Vagina (tissue), 2 donors: ENCODE data around the gene MBNL3. TPM values are rescaled to one million over a fixed set of nuclear protein-coding genes. Genes with fewer than 3 reads are reported as not detected.

Source experiments
- DNase-seq, 2 donors: peaks; one replicate each; pipeline ENCODE4 v3.0.0-alpha.2; 2017; ENCODE audit errors: extremely low spot score in 2 of 2
- H3K27ac ChIP-seq: fragments of 200-600 bp; sonication (generic); one replicate; pipeline ENCODE4 v1.5.1; 2019
- H3K27me3 ChIP-seq: fragments of 200-600 bp; sonication (generic); one replicate; pipeline ENCODE4 v1.5.1; 2019
- H3K36me3 ChIP-seq, 2 donors: fragments of 200-600 bp; sonication (generic); one replicate each; pipeline ENCODE4 v1.5.1; 2017 to 2019
- H3K4me1 ChIP-seq: fragments of 200-600 bp; sonication (generic); one replicate; pipeline ENCODE4 v1.5.1; 2019
- H3K4me3 ChIP-seq, 2 donors: fragments of 200-600 bp; sonication (generic); 1 replicate in 1 of 2; 2 replicates in 1 of 2; pipeline ENCODE4 v1.5.1; 2016 to 2019
- H3K9me3 ChIP-seq: fragments of 200-600 bp; sonication (generic); one replicate; pipeline ENCODE4 v1.5.1; 2019
- POLR2A ChIP-seq, 2 donors: fragments of 450-650 bp; IDR thresholded peaks; one replicate each; pipeline ENCODE4 v1.6.1; 2017; ENCODE audit warnings: antibody characterized with exemption in 2 of 2, mild to moderate bottlenecking in 2 of 2, moderate library complexity in 2 of 2
- POLR2AphosphoS5 ChIP-seq, 2 donors: sonication (generic); formaldehyde crosslinking; IDR thresholded peaks; one replicate each; pipeline ENCODE4 v1.9.0; 2017; ENCODE audit warnings: antibody characterized with exemption in 2 of 2, mild to moderate bottlenecking in 2 of 2, low read depth in 1 of 2; ENCODE audit not compliant: insufficient read depth in 1 of 2
- intact Hi-C: fragments of 100-400 bp; cut with DNase I; formaldehyde crosslinking; loops from one replicate; pipeline ENCODE4 v1.15.1; 2023
- total RNA-seq: library from RNA; depleted of rRNA; stranded (reverse); fragments of >200 nt; gene quantifications from one replicate; pipeline ENCODE4 v1.2.3, GENCODE V29; 2016
- TF ChIP-seq, protein P1 (sequence below), 3 experiments: fragments of 450-650 bp in 2 of 3; fragments of 200-600 bp in 1 of 3; sonication (generic) in 1 of 3; IDR thresholded peaks; one replicate each; pipeline ENCODE4 v1.5.1; 2017 to 2019; ENCODE audit warnings: antibody characterized with exemption in 3 of 3, mild to moderate bottlenecking in 2 of 3, moderate library complexity in 2 of 3

The MBNL3 gene
- total RNA-seq, 1 donor from 2014 or later, result 10.1 TPM

GRCh38 chrX:132501606-132502005 is 12.8 kb upstream of the MBNL3 start:
- H3K4me1 ChIP-seq, result no peaks in the 10 kb centered on the region
- H3K9me3 ChIP-seq, result no peaks in the 10 kb centered on the region
- TF ChIP-seq, protein P1, sequence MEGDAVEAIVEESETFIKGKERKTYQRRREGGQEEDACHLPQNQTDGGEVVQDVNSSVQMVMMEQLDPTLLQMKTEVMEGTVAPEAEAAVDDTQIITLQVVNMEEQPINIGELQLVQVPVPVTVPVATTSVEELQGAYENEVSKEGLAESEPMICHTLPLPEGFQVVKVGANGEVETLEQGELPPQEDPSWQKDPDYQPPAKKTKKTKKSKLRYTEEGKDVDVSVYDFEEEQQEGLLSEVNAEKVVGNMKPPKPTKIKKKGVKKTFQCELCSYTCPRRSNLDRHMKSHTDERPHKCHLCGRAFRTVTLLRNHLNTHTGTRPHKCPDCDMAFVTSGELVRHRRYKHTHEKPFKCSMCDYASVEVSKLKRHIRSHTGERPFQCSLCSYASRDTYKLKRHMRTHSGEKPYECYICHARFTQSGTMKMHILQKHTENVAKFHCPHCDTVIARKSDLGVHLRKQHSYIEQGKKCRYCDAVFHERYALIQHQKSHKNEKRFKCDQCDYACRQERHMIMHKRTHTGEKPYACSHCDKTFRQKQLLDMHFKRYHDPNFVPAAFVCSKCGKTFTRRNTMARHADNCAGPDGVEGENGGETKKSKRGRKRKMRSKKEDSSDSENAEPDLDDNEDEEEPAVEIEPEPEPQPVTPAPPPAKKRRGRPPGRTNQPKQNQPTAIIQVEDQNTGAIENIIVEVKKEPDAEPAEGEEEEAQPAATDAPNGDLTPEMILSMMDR (IDR thresholded peaks at IDR 0.05), result no peak
- TF ChIP-seq POLR2AphosphoS5 (IDR thresholded peaks at IDR 0.05; ENCODE audit: insufficient read depth in 1 of 2, low read depth in 1 of 2), result no peak
- no peak for TF ChIP-seq POLR2A (IDR thresholded peaks at IDR 0.05)
- intact Hi-C loops, result no loop called here
- H3K36me3 ChIP-seq, result no peaks in the 10 kb centered on the region
- H3K27me3 ChIP-seq, result no peaks in the 10 kb centered on the region
- no peak overlapping the region for H3K4me3 ChIP-seq
- no peak for DNase-seq
- no peak overlapping the region for H3K27ac ChIP-seq

- H3K27me3 ChIP-seq, result no peaks in the 10 kb centered on the region
- TF ChIP-seq POLR2AphosphoS5 (IDR thresholded peaks at IDR 0.05; ENCODE audit: insufficient read depth in 1 of 2, low read depth in 1 of 2), result no peak
- TF ChIP-seq, protein P1 (IDR thresholded peaks at IDR 0.05), result no peak
- TF ChIP-seq POLR2A (IDR thresholded peaks at IDR 0.05), result no peak
- H3K4me1 ChIP-seq, result no peaks in the 10 kb centered on the region
- no peak overlapping the region for H3K4me3 ChIP-seq
- intact Hi-C loops, result no loop called here
- no peaks in the 10 kb centered on the region for H3K9me3 ChIP-seq
- no peak overlapping the region for H3K27ac ChIP-seq
- no peak for DNase-seq
- H3K36me3 ChIP-seq, result no peaks in the 10 kb centered on the region
Observed at GRCh38 chrX:132497432-132497831, 8.6 kb upstream of the MBNL3 start.

- TF ChIP-seq POLR2AphosphoS5 (IDR thresholded peaks at IDR 0.05; ENCODE audit: insufficient read depth in 1 of 2, low read depth in 1 of 2) (no peak), POLR2A (IDR thresholded peaks at IDR 0.05) (no peak)
- TF ChIP-seq, protein P1 (IDR thresholded peaks at IDR 0.05), result no peak
- Histone ChIP-seq H3K27ac (no peak overlapping the region), H3K9me3 (no peaks in the 10 kb centered on the region), H3K4me3 (no peak overlapping the region), H3K27me3 (no peaks in the 10 kb centered on the region), H3K4me1 (no peaks in the 10 kb centered on the region), H3K36me3 (no peaks in the 10 kb centered on the region)
- no peak for DNase-seq
- intact Hi-C loops, result no loop called here
Observed at GRCh38 chrX:132493095-132493494, 4.3 kb upstream of the MBNL3 start.

- TF ChIP-seq POLR2A (IDR thresholded peaks at IDR 0.05), result no peak
- TF ChIP-seq, protein P1 (IDR thresholded peaks at IDR 0.05), result no peak
- no peak for TF ChIP-seq POLR2AphosphoS5 (IDR thresholded peaks at IDR 0.05; ENCODE audit: insufficient read depth in 1 of 2, low read depth in 1 of 2)
- Histone ChIP-seq H3K4me3 (no peak overlapping the region), H3K36me3 (no peaks in the 10 kb centered on the region), H3K9me3 (no peaks in the 10 kb centered on the region), H3K27me3 (no peaks in the 10 kb centered on the region), H3K4me1 (no peaks in the 10 kb centered on the region), H3K27ac (no peak overlapping the region)
- intact Hi-C loops, result no loop called here
- DNase-seq, result no peak
Observed at GRCh38 chrX:132491191-132491590, 2.4 kb upstream of the MBNL3 start.

- intact Hi-C loops, result no loop called here
- no peak for TF ChIP-seq POLR2AphosphoS5 (IDR thresholded peaks at IDR 0.05; ENCODE audit: insufficient read depth in 1 of 2, low read depth in 1 of 2)
- TF ChIP-seq POLR2A (IDR thresholded peaks at IDR 0.05), result no peak
- TF ChIP-seq, protein P1 (IDR thresholded peaks at IDR 0.05), result no peak
- no peak for DNase-seq
- Histone ChIP-seq H3K4me3 (peak overlapping the region; percentile 46 to 57), H3K4me1 (no peaks in the 10 kb centered on the region), H3K9me3 (no peaks in the 10 kb centered on the region), H3K27ac (peak overlapping the region; percentile 54), H3K27me3 (no peaks in the 10 kb centered on the region), H3K36me3 (no peaks in the 10 kb centered on the region)
Observed at GRCh38 chrX:132489578-132490419, 961 bp upstream of the MBNL3 start.
